ENCODE measurements around the gene ARSG. TPM values are rescaled to one million over a fixed set of nuclear protein-coding genes. Genes with fewer than 3 reads are reported as not detected.

The ARSG gene
- total RNA-seq, 2 donors from 2014 or later, result 0.24 to 0.79 TPM

GRCh38 chr17:68433911-68434508, 142.7 kb downstream of the ARSG start:
- Histone ChIP-seq H3K4me3 (no peak overlapping the region), H3K9ac (ENCODE audit: low read depth in 2 of 2, low read length in 2 of 2) (no peak overlapping the region), H3K27me3 (no peaks in the 10 kb centered on the region), H3K4me1 (peaks cover 11% of the 10 kb centered on the region), H3K36me3 (peaks cover 10% of the 10 kb centered on the region), H3K9me3 (no peaks in the 10 kb centered on the region), H3K27ac (no peak overlapping the region)
- no peak for TF ChIP-seq CTCF (IDR thresholded peaks at IDR 0.05)
- intact Hi-C loops (cut with DNase I), result loop anchor here (10.0 kb wide), 1 partner anchor 169 kb away; no protein-coding TSS in a partner anchor
- no peak for DNase-seq

GRCh38 chr17:68435361-68435760, 144.1 kb downstream of the ARSG start:
- Histone ChIP-seq H3K36me3 (peaks cover 9% of the 10 kb centered on the region), H3K9me3 (no peaks in the 10 kb centered on the region), H3K27ac (no peak overlapping the region), H3K4me1 (peaks cover 11% of the 10 kb centered on the region), H3K4me3 (no peak overlapping the region), H3K9ac (ENCODE audit: low read depth in 2 of 2, low read length in 2 of 2) (no peak overlapping the region), H3K27me3 (no peaks in the 10 kb centered on the region)
- no peak for DNase-seq
- intact Hi-C loops (cut with DNase I), result loop anchor here (10.0 kb wide), 1 partner anchor 171 kb away; no protein-coding TSS in a partner anchor
- TF ChIP-seq CTCF (IDR thresholded peaks at IDR 0.05), result no peak

- Histone ChIP-seq H3K4me1 (peaks cover 11% of the 10 kb centered on the region), H3K27me3 (no peaks in the 10 kb centered on the region), H3K9ac (ENCODE audit: low read depth in 2 of 2, low read length in 2 of 2) (peak overlapping the region in 1 of 2 donors; percentile 21), H3K9me3 (no peaks in the 10 kb centered on the region), H3K36me3 (peaks cover 9% of the 10 kb centered on the region), H3K27ac (no peak overlapping the region), H3K4me3 (no peak overlapping the region)
- peak; percentile 84 for DNase-seq
- TF ChIP-seq CTCF (IDR thresholded peaks at IDR 0.05), result peak; percentile 95
- intact Hi-C loops (cut with DNase I), result loop anchor here (10.0 kb wide), 1 partner anchor 171 kb away; no protein-coding TSS in a partner anchor
These were observed 144.9 kb downstream of the ARSG start for GRCh38 chr17:68435876-68436842.

- TF ChIP-seq CTCF (IDR thresholded peaks at IDR 0.05), result no peak
- peaks cover 9% of the 10 kb centered on the region for H3K36me3 ChIP-seq
- intact Hi-C loops (cut with DNase I), result loop anchor here (10.0 kb wide), 1 partner anchor 173 kb away; no protein-coding TSS in a partner anchor
- no peaks in the 10 kb centered on the region for H3K27me3 ChIP-seq
- H3K9ac ChIP-seq (ENCODE audit: low read depth in 2 of 2, low read length in 2 of 2), result peak overlapping the region in 1 of 2 donors; percentile 69
- peak; percentile 68 for DNase-seq
- no peak overlapping the region for H3K4me3 ChIP-seq
- peak overlapping the region; percentile 76 for H3K27ac ChIP-seq
- peaks cover 11% of the 10 kb centered on the region for H3K4me1 ChIP-seq
- H3K9me3 ChIP-seq, result no peaks in the 10 kb centered on the region
These were observed 146.9 kb downstream of the ARSG start for GRCh38 chr17:68437979-68438822.

All from colonic mucosa (tissue), 4 donors.